ENCODE data around the gene MDK.

The MDK gene

GRCh38 chr11:46404476-46405017 is 23.1 kb downstream of the MDK start:
- DNase-seq (ENCODE audit: low spot score) = no peak

GRCh38 chr11:46407635-46408034 is 26.2 kb downstream of the MDK start:
- no peak for DNase-seq (ENCODE audit: low spot score)

- DNase-seq (ENCODE audit: low spot score) = no peak
Measured at GRCh38 chr11:46408407-46408986, 27.0 kb downstream of the MDK start.

- DNase-seq (ENCODE audit: low spot score) = no peak
Measured at GRCh38 chr11:46410021-46410420, 28.6 kb downstream of the MDK start.

- no peak for DNase-seq (ENCODE audit: low spot score)
Measured at GRCh38 chr11:46413760-46414465, 32.4 kb downstream of the MDK start.

GRCh38 chr11:46414466-46414796 is 33.0 kb downstream of the MDK start:
- DNase-seq (ENCODE audit: low spot score) = no peak

GRCh38 chr11:46414879-46415278 is 33.4 kb downstream of the MDK start:
- no peak for DNase-seq (ENCODE audit: low spot score)

GRCh38 chr11:46417711-46418110 is 36.2 kb downstream of the MDK start:
- DNase-seq (ENCODE audit: low spot score) = no peak

GRCh38 chr11:46418751-46419150 is 37.3 kb downstream of the MDK start:
- no peak for DNase-seq (ENCODE audit: low spot score)

- no peak for DNase-seq (ENCODE audit: low spot score)
Measured at GRCh38 chr11:46420513-46420912, 39.0 kb downstream of the MDK start.

- no peak for DNase-seq (ENCODE audit: low spot score)
Measured at GRCh38 chr11:46421257-46421880, 39.9 kb downstream of the MDK start.

- no peak for DNase-seq (ENCODE audit: low spot score)
Measured at GRCh38 chr11:46422588-46422987, 41.1 kb downstream of the MDK start.

GRCh38 chr11:46426233-46426991 is 44.9 kb downstream of the MDK start:
- no peak for DNase-seq (ENCODE audit: low spot score)

GRCh38 chr11:46427364-46427763 is 45.9 kb downstream of the MDK start:
- no peak for DNase-seq (ENCODE audit: low spot score)

GRCh38 chr11:46429717-46430116 is 48.2 kb downstream of the MDK start:
- DNase-seq (ENCODE audit: low spot score) = no peak

GRCh38 chr11:46431211-46431610 is 49.7 kb downstream of the MDK start:
- DNase-seq (ENCODE audit: low spot score) = no peak
